HG02970 (cell line): ENCODE measurements around the gene CD40.
"Not testable (repeated sequence)": the region's sequence is repeated elsewhere in the genome, so short reads cannot be mapped to it uniquely, and the experiment has no call there.

Source experiments
- ATAC-seq: cut with Tn5 transposase; IDR thresholded peaks from one replicate; pipeline ENCODE4 v1.9.1; 2021; ENCODE audit warnings: mild to moderate bottlenecking, moderate library complexity, moderate number of reproducible peaks; ENCODE audit not compliant: unreplicated experiment, low FRiP score

Gene CD40

GRCh38 chr20:46091622-46092535 is 26.2 kb upstream of the CD40 start:
- ATAC-seq, result not testable (repeated sequence)

- ATAC-seq, result no peak
These were observed 24.6 kb upstream of the CD40 start for GRCh38 chr20:46093531-46093930.

- no peak for ATAC-seq
These were observed 18.4 kb upstream of the CD40 start for GRCh38 chr20:46099491-46100287.

- not testable (repeated sequence) for ATAC-seq
These were observed 17.7 kb upstream of the CD40 start for GRCh38 chr20:46100444-46100843.

GRCh38 chr20:46100988-46101387 is 17.1 kb upstream of the CD40 start:
- ATAC-seq, result no peak

- ATAC-seq, result no peak
These were observed 16.2 kb upstream of the CD40 start for GRCh38 chr20:46101957-46102356.

GRCh38 chr20:46102940-46103339 is 15.2 kb upstream of the CD40 start:
- ATAC-seq, result no peak

GRCh38 chr20:46104262-46104661 is 13.9 kb upstream of the CD40 start:
- no peak for ATAC-seq

GRCh38 chr20:46107061-46107460 is 11.1 kb upstream of the CD40 start:
- no peak for ATAC-seq

- ATAC-seq, result peak; percentile 74
These were observed 9.7 kb upstream of the CD40 start for GRCh38 chr20:46108435-46108841.

GRCh38 chr20:46108976-46109375 is 9.1 kb upstream of the CD40 start:
- ATAC-seq, result no peak

GRCh38 chr20:46111028-46111835 is 6.9 kb upstream of the CD40 start:
- ATAC-seq, result peak; percentile 37

- no peak for ATAC-seq
These were observed 6.3 kb upstream of the CD40 start for GRCh38 chr20:46111836-46112212.

- ATAC-seq, result no peak
These were observed 5.5 kb upstream of the CD40 start for GRCh38 chr20:46112430-46113112.

GRCh38 chr20:46113113-46113470 is 5.0 kb upstream of the CD40 start:
- no peak for ATAC-seq

GRCh38 chr20:46114449-46114848 is 3.7 kb upstream of the CD40 start:
- ATAC-seq, result no peak

GRCh38 chr20:46118481-46119020 is 437 bp downstream of the CD40 start:
- peak; percentile 35 for ATAC-seq

GRCh38 chr20:46119028-46119546 is 973 bp downstream of the CD40 start:
- peak; percentile 38 for ATAC-seq

GRCh38 chr20:46119547-46119946 is 1.4 kb downstream of the CD40 start:
- no peak for ATAC-seq

GRCh38 chr20:46120136-46120535 is 2.0 kb downstream of the CD40 start:
- no peak for ATAC-seq
